Transverse colon (tissue), 4 donors: ENCODE results near the gene TTC23L.

Experiments used
- CTCF ChIP-seq, 5 experiments: fragments of 200-600 bp in 3 of 5; fragments of 450-650 bp in 2 of 5; sonication (generic) in 3 of 5; IDR thresholded peaks; 1 replicate in 2 of 5; 2 replicates in 3 of 5; pipeline ENCODE4 v1.5.1; 2016 to 2017; ENCODE audit warnings: antibody characterized with exemption in 5 of 5, inconsistent platforms in 3 of 5, mild to moderate bottlenecking in 2 of 5, moderate library complexity in 1 of 5
- EP300 ChIP-seq: sonication (generic); formaldehyde crosslinking; IDR thresholded peaks from one replicate; pipeline ENCODE4 v1.6.1; 2017; ENCODE audit warnings: antibody characterized with exemption, low read depth
- POLR2A ChIP-seq: fragments of 450-650 bp; IDR thresholded peaks from one replicate; pipeline ENCODE4 v1.6.1; 2016; ENCODE audit warnings: antibody characterized with exemption, mild to moderate bottlenecking, moderate library complexity
- POLR2AphosphoS5 ChIP-seq, 3 donors: sonication (generic); formaldehyde crosslinking; IDR thresholded peaks; one replicate each; pipeline ENCODE4 v1.6.1; 2016; ENCODE audit warnings: antibody characterized with exemption in 3 of 3

- TF ChIP-seq CTCF (IDR thresholded peaks at IDR 0.05) (no peak), POLR2A (no peak), EP300 (no peak), POLR2AphosphoS5 (IDR thresholded peaks at IDR 0.05) (no peak)
Observed at GRCh38 chr5:34847552-34847951, 8.6 kb downstream of the TTC23L start.
